ENCODE results near the gene BCL6.

DNA sequence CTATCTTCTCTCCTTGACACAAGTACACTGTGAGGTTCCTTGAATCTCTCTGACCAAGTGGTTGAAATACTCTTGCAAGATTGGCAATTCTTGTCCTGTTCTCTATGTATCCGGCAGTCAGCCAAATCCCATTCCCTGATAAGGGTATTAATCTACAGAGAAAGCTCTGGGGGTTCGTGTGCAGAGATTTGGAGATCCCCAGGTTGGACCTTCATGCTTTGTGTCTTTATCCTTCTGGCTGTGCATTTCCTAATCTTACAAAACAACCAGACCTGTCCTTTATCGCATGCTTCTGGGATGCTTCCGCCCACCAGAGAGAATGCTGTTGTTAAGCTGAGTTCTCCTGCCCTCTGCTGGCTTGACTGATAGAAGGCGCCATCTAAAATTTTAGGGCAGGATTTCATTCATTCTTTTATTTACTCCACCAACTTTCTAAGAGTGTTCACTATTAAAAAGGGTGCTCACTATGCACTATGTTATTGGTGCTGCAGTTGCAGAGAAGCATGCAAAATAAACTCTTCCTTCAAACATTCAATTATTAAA, 66.5 kb downstream of the BCL6 start:
- no peak for TF ChIP-seq POLR2A (IDR thresholded peaks at IDR 0.05; ENCODE audit: low read depth)
- TF ChIP-seq, protein P1, sequence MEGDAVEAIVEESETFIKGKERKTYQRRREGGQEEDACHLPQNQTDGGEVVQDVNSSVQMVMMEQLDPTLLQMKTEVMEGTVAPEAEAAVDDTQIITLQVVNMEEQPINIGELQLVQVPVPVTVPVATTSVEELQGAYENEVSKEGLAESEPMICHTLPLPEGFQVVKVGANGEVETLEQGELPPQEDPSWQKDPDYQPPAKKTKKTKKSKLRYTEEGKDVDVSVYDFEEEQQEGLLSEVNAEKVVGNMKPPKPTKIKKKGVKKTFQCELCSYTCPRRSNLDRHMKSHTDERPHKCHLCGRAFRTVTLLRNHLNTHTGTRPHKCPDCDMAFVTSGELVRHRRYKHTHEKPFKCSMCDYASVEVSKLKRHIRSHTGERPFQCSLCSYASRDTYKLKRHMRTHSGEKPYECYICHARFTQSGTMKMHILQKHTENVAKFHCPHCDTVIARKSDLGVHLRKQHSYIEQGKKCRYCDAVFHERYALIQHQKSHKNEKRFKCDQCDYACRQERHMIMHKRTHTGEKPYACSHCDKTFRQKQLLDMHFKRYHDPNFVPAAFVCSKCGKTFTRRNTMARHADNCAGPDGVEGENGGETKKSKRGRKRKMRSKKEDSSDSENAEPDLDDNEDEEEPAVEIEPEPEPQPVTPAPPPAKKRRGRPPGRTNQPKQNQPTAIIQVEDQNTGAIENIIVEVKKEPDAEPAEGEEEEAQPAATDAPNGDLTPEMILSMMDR (IDR thresholded peaks at IDR 0.05): peak; percentile 46 to 55 (median 51)
- TF ChIP-seq POLR2AphosphoS5 (IDR thresholded peaks at IDR 0.05): no peak
- TF ChIP-seq EP300 (IDR thresholded peaks at IDR 0.05): no peak

Measured in esophagus muscularis mucosa (tissue), 4 donors.